Measurements from ENCODE around the gene NDUFB7.
"Not testable (repeated sequence)": the region's sequence is repeated elsewhere in the genome, so short reads cannot be mapped to it uniquely, and the experiment has no call there.

Gene NDUFB7

DNA sequence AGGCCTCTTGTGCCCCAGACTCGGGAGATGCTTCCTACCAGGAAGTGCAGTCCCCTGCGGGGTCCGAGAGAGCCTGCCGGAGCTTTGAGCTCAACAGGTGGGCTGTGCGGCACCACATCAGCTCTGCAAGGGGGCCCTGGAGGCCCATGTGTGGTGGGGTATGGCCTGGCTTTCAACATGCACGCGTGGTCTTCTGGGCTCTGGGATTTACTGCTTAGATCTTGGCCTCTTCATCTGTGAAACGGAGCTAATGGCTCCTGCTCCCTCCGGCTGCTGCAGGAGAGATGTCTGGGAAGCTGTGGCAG, 18.0 kb downstream of the NDUFB7 start:
- CTCF ChIA-PET, result interaction anchor here (1.0 to 6.5 kb wide), 4 partner anchors 14 to 133 kb away, joined by 3 to 73 read pairs (median 30); partner anchors contain the start of genes NDUFB7 and ZNF333
- POLR2A ChIA-PET, result no interaction called here
- TF ChIP-seq, protein P1, sequence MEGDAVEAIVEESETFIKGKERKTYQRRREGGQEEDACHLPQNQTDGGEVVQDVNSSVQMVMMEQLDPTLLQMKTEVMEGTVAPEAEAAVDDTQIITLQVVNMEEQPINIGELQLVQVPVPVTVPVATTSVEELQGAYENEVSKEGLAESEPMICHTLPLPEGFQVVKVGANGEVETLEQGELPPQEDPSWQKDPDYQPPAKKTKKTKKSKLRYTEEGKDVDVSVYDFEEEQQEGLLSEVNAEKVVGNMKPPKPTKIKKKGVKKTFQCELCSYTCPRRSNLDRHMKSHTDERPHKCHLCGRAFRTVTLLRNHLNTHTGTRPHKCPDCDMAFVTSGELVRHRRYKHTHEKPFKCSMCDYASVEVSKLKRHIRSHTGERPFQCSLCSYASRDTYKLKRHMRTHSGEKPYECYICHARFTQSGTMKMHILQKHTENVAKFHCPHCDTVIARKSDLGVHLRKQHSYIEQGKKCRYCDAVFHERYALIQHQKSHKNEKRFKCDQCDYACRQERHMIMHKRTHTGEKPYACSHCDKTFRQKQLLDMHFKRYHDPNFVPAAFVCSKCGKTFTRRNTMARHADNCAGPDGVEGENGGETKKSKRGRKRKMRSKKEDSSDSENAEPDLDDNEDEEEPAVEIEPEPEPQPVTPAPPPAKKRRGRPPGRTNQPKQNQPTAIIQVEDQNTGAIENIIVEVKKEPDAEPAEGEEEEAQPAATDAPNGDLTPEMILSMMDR (IDR thresholded peaks at IDR 0.05; ENCODE audit: control extremely low read depth, extremely low read depth, low read depth, missing control alignments), result no peak
- DNase-seq (ENCODE audit: extremely low spot score), result no peak

DNA sequence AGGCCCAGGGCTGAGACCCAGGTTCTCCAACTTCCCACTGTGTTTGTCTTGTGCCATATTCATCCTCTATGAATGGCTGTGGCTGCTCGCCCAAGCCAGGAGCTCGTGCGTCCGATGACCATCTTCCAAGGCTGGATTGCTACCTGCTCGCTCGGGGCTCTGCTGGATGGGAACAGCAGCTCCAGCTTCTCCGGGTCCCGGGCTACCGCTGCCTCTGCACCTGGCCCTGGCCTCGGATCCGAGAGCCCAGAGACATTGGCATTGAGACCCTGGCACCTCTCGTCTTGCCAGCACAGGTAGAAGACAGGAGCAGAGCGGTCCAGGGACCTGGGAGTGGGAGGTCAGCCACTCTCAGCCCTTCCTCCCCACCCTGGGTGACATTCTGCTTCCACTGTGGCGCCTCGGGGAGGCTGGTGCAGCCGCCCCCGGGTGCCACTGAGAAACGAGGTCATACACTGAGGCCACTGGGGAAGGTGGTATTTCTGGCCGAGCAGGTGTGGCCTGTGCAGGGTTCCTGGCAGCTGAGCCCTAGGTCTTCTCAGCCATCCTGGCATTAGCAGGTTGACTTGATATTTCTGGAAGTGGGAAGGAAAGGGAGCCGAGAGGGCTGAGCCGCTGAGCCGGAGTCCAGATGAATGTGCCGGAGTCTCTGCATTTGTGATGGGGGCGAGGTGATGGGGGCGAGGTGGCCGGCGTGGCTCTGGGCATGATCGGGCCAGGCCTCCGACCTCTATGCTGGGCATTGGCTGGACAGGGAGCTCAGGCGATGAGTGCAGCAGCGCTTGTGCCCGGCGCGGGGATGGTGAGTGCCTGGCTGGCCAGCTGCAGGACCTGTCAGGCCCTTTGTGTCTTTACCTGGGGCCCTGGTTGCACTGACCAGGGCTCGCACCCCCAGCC, 18.6 kb downstream of the NDUFB7 start:
- CTCF ChIA-PET, result interaction anchor here (1.0 to 6.5 kb wide), 4 partner anchors 13 to 134 kb away, joined by 3 to 73 read pairs (median 30); partner anchors contain the start of genes NDUFB7 and ZNF333
- POLR2A ChIA-PET, result no interaction called here
- TF ChIP-seq, protein P1 (IDR thresholded peaks at IDR 0.05; ENCODE audit: control extremely low read depth, extremely low read depth, low read depth, missing control alignments), result no peak
- no peak for DNase-seq (ENCODE audit: extremely low spot score)

DNA sequence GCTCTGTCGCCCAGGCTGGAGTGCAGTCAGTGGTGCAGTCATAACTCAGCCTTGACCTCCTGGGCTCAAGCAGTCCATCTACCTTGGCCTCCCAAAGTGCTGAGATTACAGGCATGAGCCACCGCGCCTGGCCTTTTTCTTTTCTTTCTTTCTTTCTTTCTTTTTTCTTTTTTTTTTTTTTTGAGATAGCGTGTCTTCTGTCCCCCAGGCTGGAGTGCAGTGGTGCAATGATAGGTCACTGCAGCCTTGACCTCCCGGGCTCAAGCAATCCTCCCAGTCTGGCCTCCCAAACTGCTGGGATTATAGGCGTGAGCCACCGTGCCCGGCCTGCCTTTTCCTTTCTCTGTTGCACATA, 19.9 kb downstream of the NDUFB7 start:
- CTCF ChIA-PET, result interaction anchor here (1.0 to 2.5 kb wide), 4 partner anchors 9 to 34 kb away, joined by 3 to 12 read pairs (median 6); partner anchors contain the start of gene DNAJB1
- DNase-seq (ENCODE audit: extremely low spot score); POLR2A ChIA-PET: not testable (repeated sequence)

DNA sequence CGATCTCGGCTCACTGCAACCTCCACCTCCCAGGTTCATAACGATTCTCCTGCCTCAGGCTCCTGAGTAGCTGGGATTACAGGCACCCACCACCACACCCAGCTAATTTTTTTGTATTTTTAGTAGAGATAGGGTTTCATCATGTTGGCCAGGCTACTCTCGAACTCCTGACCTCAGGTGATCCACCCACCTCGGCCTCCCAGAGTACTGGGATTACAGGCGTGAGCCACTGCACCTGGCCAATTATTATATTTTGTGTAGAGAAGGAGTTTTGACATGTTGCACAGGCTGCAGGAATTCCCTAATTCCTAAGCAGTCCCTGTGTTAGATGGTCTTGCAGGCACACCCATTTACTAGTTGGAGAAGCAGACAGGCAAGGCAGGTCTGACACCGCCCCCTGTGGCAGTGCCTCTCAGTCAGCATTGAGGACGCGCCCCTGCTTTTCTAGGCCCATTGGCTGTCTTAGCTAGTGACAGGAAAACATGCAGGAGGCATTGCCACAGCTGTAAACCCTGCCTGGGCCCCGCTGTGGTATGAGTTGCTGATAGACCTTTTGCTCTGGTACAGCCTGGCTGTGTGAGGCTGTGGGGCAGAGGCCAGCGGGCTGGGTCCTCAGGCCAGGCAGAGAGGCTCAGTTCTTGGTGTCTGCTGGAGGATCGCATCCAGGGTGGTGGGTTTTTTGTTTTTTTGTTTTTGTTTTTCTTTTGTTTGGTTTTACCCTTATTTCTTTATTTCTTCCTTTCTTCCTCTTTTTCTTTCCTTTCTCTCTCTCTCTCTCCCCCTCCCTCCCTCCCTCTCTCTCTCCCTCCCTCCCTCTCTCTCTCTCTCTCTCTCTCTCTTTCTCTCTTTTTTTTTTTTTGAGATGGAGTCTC, 20.5 kb downstream of the NDUFB7 start:
- TF ChIP-seq, protein P1 (IDR thresholded peaks at IDR 0.05; ENCODE audit: control extremely low read depth, extremely low read depth, low read depth, missing control alignments), result peak; percentile 33
- POLR2A ChIA-PET, result not testable (repeated sequence)
- DNase-seq (ENCODE audit: extremely low spot score), result peak; percentile 67
- CTCF ChIA-PET, result interaction anchor here (1.0 to 2.5 kb wide), 7 partner anchors 8 to 134 kb away, joined by 3 to 12 read pairs (median 6); partner anchors contain the start of genes DNAJB1 and NDUFB7

DNA sequence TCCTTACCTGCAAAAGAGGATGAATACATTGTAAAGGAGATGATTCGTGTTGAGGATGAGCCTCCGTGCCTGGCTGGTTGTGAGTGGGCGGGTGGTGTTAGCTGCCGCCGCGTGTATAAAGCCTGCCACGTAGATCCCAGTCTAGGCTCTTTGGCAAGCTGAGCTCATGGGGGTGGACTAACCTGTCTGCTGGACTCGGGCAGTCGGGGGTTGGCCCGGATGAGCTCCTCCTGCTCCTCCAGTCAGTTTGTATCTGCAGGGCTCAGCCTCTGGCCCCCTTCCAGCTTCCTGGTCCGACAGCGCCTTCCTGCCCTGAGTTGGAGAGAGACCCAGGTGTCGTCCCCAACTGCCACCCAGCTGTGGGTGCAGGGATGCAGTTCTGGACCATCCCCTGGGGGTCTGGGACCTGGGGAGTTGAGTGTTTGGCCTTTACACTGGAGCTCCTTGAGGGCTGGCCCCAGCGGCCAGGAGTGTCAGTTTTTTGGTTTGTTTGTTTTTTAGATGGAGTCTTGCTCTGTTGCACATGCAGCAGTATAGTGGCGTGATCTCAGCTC, 21.6 kb downstream of the NDUFB7 start:
- CTCF ChIA-PET, result interaction anchor here (0.9 to 2.5 kb wide), 9 partner anchors 13 to 140 kb away, joined by 3 to 12 read pairs (median 5); partner anchors contain the start of genes DNAJB1 and NDUFB7
- TF ChIP-seq, protein P1 (IDR thresholded peaks at IDR 0.05; ENCODE audit: control extremely low read depth, extremely low read depth, low read depth, missing control alignments), result no peak
- DNase-seq (ENCODE audit: extremely low spot score), result no peak
- POLR2A ChIA-PET, result interaction anchor here (1.3 kb wide), 1 partner anchor 32 kb away, joined by 5 read pairs; the partner anchor contains the start of gene DNAJB1

DNA sequence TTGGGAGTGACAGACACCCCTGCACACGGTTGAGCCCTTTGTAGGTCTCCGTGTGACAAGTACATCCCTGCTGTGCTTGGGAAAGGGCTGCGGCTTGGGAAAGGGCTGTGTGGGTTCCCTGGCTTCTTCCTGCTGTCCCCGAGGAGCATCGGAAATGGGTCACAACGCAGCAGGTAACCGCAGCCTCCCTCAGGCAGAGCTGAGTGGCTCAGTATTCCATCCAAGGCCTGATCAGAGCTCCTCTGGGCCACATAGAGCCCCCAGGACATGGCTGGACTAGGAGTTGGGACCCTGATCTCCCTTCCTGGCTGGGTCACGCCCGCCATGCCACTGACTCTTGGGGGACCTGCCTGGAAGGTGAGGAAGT, 26.2 kb downstream of the NDUFB7 start:
- POLR2A ChIA-PET, result interaction anchor here (0.7 kb wide), 1 partner anchor 227 kb away, joined by 3 read pairs; no protein-coding TSS in a partner anchor

More for the DNA sequence above, 26.2 kb downstream of the NDUFB7 start:
- CTCF ChIA-PET, result interaction anchor here (4.1 kb wide), 1 partner anchor 11 kb away, joined by 35 read pairs; no protein-coding TSS in a partner anchor
- TF ChIP-seq, protein P1 (IDR thresholded peaks at IDR 0.05; ENCODE audit: control extremely low read depth, extremely low read depth, low read depth, missing control alignments), result no peak
- DNase-seq (ENCODE audit: extremely low spot score), result no peak

Data from GM10248 (cell line).